ENCODE data around the gene NMNAT2. TPM values are rescaled to one million over a fixed set of nuclear protein-coding genes. Genes with fewer than 3 reads are reported as not detected.
"Not testable (repeated sequence)": the region's sequence is repeated elsewhere in the genome, so short reads cannot be mapped to it uniquely, and the experiment has no call there.

The NMNAT2 gene
- total RNA-seq, 1 experiment from 2014 or later, result 1.3 TPM

DNA sequence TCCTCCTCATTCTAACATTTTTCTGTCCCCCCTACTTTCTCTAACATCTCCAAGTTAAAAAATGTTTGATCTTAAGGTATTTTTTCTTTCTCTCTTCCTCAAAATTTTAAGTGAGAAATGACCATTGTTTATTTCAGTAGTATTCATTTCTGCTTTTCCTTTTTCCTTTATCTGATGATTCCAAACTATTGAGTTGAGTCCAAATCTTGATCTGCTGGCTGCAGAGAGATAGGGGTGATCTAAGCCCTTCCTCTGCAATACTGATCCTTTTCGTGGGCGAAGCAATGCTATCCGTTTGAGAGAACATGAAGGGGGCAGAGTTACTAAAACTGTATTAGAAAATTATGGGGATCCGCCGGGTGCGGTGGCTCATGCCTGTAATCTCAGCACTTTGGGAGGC, 516 bp upstream of the NMNAT2 start:
- DNase-seq (ENCODE audit: low read depth), result no peak

DNA sequence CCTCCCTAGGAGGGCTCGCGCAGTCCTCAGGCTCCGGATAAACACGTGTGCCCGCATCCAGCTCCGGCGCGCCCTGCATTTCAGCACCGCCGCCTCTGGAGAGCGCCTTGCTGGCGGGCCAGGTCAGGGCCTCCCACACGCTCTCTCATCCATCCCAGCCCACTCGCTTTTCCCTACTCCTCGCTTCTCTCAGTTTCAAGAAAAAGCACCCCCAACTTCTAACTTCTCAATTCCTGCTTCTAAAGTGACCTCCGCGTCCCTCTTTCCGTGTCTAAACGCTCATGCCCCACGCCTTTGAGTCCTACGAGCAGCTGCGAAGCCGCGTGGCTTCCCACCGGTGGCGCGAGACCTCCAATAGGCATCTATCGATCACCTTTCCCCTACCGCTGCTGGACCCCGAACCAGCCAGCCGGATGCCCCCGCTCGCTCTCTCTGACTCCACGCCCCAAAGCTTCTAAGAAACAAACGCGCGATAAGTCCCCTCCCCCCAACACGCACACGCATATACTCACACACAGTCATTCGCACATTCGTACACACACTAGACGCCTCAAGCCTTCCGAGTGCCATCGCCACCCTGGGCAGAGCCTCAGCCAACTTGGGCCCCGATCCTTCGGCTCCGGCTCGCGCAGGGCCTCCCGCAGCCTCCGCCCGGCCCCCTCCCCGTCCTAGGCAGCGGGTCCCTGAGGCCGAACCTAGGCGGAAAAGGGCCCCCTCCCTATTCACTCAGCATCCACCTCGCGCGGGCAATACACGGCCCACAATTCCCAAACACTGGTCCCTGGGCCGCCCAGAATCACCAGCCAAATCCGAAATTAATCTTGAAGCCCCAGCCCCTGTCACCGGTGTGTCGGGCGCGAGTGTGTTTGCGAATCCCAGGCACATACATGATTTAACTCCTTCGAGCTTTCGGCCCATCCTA, 1.1 kb downstream of the NMNAT2 start:
- peak; percentile 26 for DNase-seq (ENCODE audit: low read depth)

DNA sequence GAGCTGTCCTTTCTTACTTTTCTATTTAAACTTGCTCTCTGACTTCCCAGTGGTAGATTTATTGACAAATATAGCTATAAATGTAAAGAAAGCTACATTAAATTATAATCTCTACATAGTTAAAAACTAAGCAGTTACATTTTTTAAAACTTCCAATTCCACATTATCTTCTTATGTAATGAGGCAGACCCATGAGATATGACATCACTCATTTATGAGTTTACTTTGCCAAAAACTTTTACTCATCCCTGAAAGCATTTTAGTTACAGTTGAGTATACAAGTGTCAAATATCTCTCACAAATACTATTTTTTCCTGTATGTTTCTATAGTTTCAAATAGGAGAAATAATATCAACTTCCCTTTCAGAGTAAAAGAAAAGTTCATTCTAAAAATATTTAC, 3.8 kb downstream of the NMNAT2 start:
- no peak for DNase-seq (ENCODE audit: low read depth)

DNA sequence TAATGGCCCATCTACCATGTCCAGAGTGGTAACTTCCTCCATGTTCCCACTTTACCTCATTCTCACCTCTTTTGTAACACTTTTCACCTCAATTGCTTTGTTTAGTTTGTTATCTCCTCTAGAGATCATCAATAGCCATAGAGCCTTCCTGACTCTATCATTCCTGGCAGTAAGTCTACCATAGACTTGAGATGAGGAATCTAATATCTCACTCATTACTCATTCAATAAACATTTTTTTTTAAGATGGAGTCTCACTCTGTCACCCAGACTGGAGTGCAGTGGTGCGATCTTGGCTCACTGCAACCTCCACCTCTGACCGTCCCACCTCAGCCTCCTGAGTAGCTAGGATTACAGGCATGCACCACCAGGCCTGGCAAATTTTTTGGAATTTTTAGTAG, 7.1 kb downstream of the NMNAT2 start:
- no peak for DNase-seq (ENCODE audit: low read depth)

DNA sequence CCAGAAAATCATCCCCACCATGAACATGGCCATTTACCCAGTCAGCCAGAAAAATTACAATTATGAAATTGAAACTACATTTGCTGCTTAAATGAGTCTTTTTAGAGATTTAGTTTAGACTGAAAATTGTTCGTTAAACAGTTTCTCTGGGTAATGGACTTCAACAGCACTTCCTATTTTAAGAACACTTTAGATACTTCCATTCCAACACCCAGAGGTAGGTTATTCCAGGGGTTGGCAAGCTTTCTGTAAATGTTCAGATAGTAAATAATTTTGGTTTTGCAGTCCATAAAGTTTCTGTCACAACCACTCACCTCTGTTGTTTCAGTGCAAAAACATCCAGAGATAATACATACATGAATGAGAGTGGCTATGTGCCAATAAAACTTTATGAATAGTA, 10.2 kb downstream of the NMNAT2 start:
- no peak for DNase-seq (ENCODE audit: low read depth)

DNA sequence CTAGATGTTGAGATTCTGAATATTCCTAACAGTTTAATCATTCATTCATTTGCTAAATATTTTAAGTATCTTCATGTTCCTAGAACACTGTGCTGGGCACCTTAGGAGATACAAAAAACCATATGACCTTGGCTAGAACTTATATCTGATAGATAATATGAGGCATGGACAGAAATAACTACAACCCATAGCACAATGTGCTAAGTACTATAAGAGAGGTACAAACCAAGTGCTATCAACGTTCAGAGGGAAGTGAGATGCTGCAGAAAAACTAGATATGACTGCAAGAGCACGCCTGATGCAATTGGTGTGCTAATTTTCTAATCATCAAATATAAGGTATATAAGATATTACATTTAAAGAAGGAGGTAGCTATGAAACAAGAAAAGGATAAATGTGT, 10.7 kb downstream of the NMNAT2 start:
- DNase-seq (ENCODE audit: low read depth), result no peak

DNA sequence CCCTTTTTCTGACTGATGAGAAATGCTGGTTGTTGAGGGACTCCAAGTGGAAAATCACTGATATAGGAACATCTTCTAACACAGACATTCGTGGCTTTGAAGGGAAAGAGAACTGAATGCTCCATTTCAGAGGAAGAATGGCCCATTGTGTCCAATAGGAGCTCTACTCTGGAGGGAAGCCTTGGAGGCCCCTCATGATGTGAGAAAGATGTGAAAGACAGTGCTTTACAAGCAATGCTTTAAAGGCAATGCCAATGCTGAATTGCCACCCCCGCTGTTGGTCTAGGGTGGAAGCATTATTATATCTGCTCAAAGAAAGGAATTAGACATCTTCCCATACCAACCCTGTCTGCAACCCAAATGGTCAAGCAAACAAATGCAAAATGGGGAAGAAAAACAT, 13.7 kb downstream of the NMNAT2 start:
- DNase-seq (ENCODE audit: low read depth), result no peak

DNA sequence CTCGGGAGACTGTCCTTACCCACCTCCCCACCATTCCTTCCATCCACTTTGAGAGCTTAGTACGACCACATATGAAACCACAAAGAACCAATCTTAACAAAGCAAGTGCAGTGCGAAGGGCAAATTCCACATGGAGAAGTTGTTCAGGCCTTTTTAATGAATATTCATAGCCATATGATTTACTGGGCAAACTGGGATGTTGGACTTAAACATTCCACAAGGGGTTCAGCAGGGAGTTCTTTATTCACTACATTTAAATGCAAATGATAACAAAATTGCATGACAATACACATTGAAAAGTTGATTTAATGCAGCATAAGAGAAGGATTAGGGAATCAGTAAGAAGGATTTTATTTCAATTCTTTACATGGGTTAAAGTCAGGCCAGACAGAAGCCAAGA, 14.7 kb downstream of the NMNAT2 start:
- no peak for DNase-seq (ENCODE audit: low read depth)

DNA sequence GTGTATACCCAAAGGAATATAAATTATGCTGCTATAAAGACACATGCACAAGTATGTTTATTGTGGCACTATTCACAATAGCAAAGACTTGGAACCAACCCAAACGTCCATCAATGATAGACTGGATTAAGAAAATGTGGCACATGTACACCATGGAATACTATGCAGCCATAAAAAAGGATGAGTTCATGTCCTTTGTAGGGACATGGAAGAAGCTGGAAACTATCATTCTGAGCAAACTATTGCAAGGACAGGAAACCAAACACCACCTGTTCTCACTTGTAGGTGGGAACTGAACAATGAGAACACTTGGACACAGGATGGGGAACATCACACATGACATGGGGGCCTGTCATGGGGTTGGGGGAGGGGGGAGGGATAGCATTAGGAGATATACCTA, 16.6 kb downstream of the NMNAT2 start:
- not testable (repeated sequence) for DNase-seq (ENCODE audit: low read depth)

DNA sequence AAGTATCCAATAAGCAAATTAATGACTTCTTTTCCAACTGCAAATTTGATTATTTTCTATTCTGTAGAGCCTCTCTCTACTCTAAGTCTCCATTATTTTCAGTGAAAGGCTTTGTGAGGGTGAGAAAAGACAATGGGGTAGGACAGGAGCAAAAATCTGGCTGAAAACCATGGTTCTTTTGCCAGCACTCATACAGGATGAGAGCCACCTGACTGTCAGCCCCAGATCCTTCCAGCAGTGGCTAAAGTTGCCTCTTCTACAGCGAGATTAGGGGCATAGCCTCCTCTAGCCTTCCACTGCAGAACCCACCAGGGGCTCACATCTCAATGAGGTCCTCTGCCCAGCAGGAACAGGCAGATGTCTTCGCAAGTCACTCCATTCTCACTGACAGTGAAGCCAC, 23.7 kb downstream of the NMNAT2 start:
- no peak for DNase-seq (ENCODE audit: low read depth)

DNA sequence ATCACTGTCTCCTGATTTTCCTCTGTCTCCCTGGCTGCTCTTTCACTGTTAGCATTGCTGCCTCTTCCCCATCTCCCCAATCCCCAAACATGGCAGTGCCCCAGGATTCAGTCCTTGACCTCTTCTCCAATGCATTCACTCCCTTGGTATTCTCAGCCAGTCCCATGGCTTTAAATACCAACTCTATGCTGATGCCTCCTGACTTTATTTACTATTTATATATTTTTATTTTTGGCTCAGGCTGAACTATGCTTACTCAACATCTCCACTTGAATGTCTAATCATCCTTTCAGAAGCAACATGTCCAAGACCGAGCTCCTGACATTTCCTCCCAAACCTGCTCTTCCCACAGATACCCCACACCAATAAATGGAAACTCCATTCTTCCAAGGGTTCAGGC, 26.3 kb downstream of the NMNAT2 start:
- DNase-seq (ENCODE audit: low read depth), result no peak

DNA sequence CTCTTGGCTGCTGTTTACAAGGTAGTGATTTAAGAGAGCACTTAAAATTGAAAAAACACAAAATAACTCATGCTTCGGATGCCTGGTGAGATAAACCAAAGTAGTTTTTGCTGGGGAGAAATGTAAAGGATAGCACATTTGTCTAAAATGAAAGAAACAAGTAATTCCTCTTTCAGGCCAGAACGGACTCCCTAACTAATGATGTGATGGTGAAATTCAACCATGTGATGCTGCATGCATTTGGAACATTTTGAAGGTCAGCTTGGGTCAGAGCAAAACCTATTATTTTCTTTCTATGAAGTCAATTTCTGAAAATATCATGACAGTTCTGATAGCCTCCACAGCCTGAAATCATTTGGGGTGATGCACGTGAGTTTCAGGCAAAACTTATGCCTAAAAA, 27.6 kb downstream of the NMNAT2 start:
- DNase-seq (ENCODE audit: low read depth), result no peak

DNA sequence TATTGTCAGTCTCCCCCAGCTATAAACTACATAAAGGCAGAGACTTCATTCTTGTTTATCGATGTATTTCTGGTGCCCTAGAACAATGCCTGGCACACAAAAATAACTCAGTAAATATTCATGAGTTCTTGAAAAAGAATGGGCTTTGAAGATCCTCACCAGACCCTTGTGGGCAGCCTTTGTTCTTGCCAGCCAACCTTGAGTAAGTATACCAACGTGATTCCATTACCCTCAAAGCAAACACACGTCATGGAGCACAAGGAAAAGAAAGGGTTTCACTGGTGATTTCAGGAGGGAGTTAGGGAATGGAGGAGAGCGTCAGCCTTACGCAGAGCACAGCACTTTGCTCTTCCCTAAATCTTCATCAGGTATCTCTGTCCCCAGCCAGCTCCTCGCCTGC, 29.4 kb downstream of the NMNAT2 start:
- DNase-seq (ENCODE audit: low read depth), result no peak

DNA sequence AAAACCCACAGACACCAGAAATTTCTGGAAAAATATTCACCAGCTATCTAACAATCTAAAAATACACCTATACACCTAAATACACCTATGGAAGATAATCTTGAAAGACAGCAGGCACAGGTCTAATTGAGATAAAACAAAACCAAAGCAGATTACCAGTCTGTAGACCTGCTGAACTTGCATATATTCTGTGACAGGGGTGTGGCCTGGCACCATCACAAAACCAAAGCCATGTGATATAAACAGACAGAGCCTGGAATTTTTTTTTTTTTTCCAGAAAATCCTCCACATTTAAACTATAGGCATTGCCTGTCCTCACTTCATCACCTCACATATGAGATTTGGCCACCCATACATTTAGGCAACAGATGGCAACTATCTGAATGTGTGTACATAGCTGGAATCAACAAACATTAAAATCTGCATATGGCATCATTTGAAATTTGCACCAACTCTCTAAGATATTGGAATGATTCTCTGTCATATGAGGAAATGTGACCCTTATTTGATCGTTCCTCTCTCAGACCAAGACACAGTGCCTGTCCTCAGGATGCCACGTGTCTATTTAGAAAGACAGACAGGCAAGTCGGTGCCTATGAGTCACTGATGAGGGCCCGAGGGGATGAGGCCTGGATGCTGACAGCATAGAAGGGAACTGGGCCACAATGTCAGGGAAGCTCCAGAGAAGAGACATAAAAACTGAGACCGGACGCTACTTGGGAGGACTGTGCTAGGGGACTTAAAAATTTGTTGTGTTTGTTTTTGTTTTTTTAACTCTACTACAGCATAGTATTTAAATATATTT, 32.6 kb downstream of the NMNAT2 start:
- DNase-seq (ENCODE audit: low read depth), result peak; percentile 18

DNA sequence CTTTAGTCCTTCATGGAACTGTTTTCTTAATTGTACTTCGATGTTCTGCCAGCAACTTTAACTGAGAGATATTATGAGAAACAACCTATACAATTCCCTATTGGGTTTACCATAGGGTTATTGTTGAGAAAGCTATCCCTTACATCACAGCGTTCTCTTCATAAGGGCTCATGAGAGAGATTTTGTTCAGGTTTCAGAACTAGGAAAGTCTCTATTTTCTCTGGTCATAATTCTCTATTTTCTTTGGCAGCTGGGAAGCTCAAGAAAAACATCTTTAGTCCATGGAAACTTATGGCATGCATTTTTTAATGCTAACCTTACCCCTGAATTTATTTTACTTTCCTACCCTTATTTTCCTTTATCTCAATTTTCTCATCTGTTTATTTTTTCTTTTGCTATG, 38.2 kb downstream of the NMNAT2 start:
- no peak for DNase-seq (ENCODE audit: low read depth)

DNA sequence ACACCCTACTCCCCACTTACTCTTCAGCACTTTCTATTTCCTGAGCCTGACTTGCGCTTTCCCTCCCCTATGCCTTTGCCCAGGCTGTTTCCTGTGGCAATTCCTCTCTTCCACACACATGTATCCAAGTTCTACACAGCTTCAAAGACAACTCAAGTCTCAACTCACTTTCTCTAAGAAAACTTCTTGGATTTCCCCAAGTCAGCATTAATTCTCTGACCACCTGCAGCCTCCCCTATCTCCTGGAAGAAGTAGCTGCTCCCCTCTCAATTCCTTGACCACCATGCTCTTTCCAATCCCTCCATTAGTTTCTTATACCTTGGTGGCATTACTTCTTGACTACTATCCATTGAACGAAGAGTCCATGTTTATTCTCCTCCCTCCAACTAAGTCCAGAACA, 42.8 kb downstream of the NMNAT2 start:
- DNase-seq (ENCODE audit: low read depth), result no peak

DNA sequence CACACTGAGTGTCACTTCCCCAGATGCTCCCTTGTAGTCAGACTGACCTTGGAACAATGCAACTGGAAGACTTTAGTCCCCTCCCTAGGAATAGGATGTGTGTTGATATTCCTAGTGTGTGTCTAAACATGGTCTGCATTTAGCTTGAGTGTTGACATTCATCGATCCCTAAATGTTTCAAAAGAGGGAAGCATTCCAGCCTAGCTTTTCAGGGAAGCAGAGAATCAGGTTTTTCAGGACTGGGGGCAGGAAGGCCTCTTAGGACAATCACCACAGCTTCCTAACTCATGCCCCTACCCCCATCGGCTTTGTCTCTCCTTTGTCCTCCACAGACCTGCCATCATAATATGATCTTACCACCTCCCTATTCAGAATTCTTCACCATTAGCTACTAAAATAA, 43.4 kb downstream of the NMNAT2 start:
- no peak for DNase-seq (ENCODE audit: low read depth)

DNA sequence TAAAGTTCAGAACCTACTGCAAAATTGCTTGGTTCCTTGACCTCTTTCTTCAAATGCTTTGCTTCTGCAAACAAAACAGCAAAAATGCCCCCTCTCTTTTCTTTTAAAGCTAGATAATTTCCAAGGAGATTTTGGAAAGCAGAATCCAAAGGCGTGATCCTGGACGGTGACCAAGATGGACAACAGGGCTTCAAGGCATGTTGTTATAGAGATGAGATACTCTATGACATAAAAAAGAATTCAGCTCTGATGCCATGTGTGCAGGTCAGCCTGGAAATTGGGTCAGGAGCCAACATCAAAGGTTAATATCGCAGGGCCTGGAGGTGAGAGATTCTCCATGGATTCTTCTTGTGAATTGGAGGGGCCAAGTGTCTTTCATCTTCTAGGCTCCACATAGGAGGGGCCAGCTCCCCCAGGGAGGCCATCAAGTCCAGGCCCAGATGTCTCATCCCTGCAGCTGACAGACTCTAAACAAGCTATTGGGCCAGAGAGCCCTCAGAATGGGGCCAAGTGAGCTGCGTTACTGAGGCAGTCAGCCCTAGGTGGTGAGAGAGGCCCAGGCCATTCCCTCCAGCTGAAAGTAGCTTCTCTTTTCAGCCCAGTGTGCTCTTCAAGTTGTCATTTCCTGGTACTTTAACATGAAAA, 45.5 kb downstream of the NMNAT2 start:
- no peak for DNase-seq (ENCODE audit: low read depth)

DNA sequence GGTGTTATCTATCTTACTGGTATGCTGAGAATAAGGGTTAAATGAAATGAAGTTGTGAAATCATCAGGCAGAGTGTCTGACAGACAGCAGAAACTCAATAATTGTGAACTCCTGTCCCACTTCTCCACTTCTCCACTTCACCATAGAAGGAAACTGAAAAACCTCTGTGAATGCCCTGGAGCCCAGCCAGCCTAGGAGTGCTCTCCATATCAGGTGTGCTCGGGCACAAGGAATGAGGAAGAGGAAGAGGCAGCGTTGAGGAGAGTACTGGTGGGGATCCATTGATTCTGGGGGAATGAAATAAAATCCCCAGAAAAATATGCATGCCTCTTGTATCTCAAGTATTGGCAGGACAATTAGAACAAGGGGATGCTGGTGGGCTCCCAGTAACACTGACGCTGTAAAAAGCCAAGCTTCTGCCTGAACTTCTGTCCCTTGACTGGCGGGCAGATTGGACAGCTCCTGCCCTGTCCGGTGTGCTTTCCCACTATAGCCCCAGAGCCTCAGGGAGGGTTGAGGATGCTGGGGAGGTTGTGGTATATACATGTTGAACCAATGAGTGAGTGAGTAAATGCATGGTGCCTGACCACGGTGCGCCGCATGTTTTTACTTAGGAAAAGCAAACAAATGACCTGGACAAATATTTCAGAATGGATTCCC, 47.7 kb downstream of the NMNAT2 start:
- no peak for DNase-seq (ENCODE audit: low read depth)

DNA sequence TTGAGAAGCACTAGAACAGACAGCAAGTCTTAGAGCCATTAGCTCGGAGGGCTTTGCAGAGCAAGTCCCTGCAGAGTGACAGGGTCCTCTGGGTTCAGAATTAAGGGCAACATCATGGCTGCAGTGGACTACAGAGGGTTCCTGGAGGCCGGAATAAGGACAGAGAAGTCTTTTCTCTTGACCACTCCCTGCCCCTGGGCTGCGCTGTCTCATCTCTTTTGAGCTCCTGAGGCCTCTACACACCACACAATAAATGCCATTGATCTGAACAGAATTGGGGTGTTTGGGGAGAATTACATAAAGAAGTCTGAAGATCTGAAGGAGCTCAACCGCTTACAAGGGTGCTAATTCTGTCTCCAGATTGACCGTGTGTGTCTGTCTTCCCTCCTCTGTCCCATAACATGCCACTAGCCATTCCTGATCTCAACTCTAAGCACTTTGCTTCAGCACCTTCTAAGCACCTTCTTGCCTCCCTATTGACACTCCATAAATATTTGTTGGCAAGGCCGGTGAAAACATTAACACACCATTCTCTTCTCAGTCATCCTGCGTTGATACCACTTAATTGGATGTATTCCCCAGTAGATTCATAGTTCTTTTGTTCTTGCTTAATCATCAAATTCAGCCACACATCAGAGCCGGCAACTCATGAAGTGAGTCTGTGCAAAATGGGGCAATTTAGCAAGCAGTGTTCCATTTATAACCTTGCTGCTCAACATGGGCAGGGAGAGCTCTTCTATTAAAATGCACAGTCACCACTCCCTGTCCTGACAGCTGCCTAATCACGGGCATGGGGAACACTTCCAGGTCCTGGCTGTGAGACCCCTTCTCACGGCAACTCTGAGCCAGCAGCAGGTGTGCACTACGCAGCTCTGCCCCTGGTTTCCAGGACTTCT, 49.7 kb downstream of the NMNAT2 start:
- no peak for DNase-seq (ENCODE audit: low read depth)

DNA sequence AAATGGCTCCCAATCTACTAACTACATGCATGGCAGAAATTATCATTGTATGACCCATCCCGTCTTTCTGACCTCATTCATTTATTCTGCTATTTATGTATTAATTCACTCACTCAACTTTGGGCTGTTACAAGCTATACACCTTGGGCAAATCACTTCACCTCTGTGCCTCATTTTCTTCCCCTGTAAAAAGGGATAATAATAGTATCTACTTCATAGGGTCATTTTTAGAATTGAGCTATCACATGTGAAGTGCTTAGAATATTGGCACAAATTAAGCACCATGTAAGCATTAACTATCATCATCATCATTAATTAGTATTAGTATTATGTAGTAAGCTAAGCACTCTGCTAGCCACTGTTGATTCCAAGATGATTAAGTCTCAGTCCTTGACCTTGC, 52.1 kb downstream of the NMNAT2 start:
- DNase-seq (ENCODE audit: low read depth), result no peak

Data from LHCN-M2 (cell line).